GM12892 (cell line): ENCODE results near the gene RSAD1.

Experiments used
- POLR2A ChIP-seq: IDR thresholded peaks from 2 replicates; pipeline ENCODE4 v1.6.1; 2011; ENCODE audit warnings: low read depth, low read length, control low read depth
- POLR2AphosphoS5 ChIP-seq: IDR thresholded peaks from 2 replicates; pipeline ENCODE4 v1.6.1; 2011; ENCODE audit warnings: low read depth, low read length, control low read depth

- TF ChIP-seq POLR2A, result no peak
- TF ChIP-seq POLR2AphosphoS5, result no peak
These were observed 8.2 kb upstream of the RSAD1 start for GRCh38 chr17:50470426-50470825.
